ENCODE data around the gene ABCB1.
A peak's percentile ranks its signal among the peaks of the same experiment; 100 is the strongest.

Gene ABCB1

DNA sequence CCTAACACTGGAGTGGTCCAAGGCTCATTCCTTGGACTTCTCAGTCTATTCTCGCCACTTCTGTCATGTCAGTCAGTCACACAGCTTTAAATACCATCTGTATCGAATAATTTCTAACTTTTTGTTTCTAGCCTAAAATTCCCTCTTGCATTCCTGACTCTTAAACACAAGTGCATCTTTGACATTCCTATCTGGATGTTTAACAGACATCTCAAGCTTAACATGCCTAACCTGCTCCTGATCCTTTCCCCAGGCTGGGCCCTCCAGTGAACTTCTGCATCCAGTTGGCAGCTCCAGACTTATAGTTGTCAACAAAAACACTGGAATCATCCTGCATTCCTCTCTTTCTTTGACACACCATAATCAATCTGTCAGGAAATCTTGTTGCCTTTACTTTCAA is 120.7 kb downstream of the ABCB1 start:
- H3K4me1 ChIP-seq (ENCODE audit: control insufficient read depth, insufficient read depth, low read length), result peaks cover 2% of the 10 kb centered on the region; the same call in 1 of the 2 replicates
- ChIA-PET CTCF (interaction anchor here (0.7 kb wide), 1 partner anchor 8 kb away, joined by 3 read pairs; no protein-coding TSS in a partner anchor), POLR2A (no interaction called here)
- no peak overlapping the region for H3K4me3 ChIP-seq (ENCODE audit: low read depth, low read length)
- H3K36me3 ChIP-seq (ENCODE audit: control insufficient read depth in 2 of 2, insufficient read depth in 1 of 2, low read length in 2 of 2), result no peaks in the 10 kb centered on the region
- no peaks in the 10 kb centered on the region for H3K9me3 ChIP-seq (ENCODE audit: control insufficient read depth, insufficient read depth, low read depth, low read length)
- TF ChIP-seq, protein P1, sequence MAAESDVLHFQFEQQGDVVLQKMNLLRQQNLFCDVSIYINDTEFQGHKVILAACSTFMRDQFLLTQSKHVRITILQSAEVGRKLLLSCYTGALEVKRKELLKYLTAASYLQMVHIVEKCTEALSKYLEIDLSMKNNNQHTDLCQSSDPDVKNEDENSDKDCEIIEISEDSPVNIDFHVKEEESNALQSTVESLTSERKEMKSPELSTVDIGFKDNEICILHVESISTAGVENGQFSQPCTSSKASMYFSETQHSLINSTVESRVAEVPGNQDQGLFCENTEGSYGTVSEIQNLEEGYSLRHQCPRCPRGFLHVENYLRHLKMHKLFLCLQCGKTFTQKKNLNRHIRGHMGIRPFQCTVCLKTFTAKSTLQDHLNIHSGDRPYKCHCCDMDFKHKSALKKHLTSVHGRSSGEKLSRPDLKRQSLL (tag by site-specific recombination; IDR thresholded peaks at IDR 0.05), result no peak
- TF ChIP-seq, protein P2, sequence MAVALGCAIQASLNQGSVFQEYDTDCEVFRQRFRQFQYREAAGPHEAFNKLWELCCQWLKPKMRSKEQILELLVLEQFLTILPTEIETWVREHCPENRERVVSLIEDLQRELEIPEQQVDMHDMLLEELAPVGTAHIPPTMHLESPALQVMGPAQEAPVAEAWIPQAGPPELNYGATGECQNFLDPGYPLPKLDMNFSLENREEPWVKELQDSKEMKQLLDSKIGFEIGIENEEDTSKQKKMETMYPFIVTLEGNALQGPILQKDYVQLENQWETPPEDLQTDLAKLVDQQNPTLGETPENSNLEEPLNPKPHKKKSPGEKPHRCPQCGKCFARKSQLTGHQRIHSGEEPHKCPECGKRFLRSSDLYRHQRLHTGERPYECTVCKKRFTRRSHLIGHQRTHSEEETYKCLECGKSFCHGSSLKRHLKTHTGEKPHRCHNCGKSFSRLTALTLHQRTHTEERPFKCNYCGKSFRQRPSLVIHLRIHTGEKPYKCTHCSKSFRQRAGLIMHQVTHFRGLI (tag by site-specific recombination; IDR thresholded peaks at IDR 0.05), result no peak
- no peak for TF ChIP-seq GLIS2 (tag by site-specific recombination; IDR thresholded peaks at IDR 0.05)
- H3K27ac ChIP-seq (ENCODE audit: extremely low read depth, low read depth, low read length), result no peak overlapping the region

DNA sequence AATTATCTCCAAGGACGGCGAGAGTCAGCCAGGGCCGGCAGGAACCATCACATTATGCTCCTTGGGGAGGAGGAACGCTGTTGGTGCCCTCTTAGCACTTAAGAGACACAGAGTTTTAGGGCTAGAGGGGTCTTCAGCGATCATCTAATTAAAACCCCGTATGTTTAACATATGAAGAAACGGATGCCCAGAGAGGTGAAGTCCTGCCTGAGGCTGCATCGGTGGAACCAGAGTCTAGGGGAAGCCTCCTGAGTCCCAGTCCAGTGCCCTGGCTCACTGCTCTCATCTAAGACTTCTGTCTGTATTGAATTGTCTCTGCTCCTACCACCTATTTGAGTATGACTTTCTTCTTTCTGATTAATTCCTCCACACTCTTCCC is 124.5 kb downstream of the ABCB1 start:
- Histone ChIP-seq H3K9me3 (ENCODE audit: control insufficient read depth, insufficient read depth, low read depth, low read length) (no peaks in the 10 kb centered on the region), H3K27ac (ENCODE audit: extremely low read depth, low read depth, low read length) (no peak overlapping the region), H3K4me1 (ENCODE audit: control insufficient read depth, insufficient read depth, low read length) (peaks cover 10% of the 10 kb centered on the region), H3K4me3 (ENCODE audit: low read depth, low read length) (no peak overlapping the region), H3K36me3 (ENCODE audit: control insufficient read depth in 2 of 2, insufficient read depth in 1 of 2, low read length in 2 of 2) (no peaks in the 10 kb centered on the region)
- ChIA-PET POLR2A (no interaction called here), CTCF (no interaction called here)
- no peak for TF ChIP-seq ZNF837 (tag by site-specific recombination; IDR thresholded peaks at IDR 0.05)
- no peak for TF ChIP-seq BCL11B (tag by site-specific recombination; IDR thresholded peaks at IDR 0.05; ENCODE audit: low read depth)
- no peak for TF ChIP-seq ZNF274 (IDR thresholded peaks at IDR 0.05; ENCODE audit: low read length)
- no peak for TF ChIP-seq ZNF274 (tag by site-specific recombination; IDR thresholded peaks at IDR 0.05; ENCODE audit: borderline replicate concordance)
- TF ChIP-seq ZBTB48 (tag by site-specific recombination; IDR thresholded peaks at IDR 0.05), result no peak
- TF ChIP-seq ZNF426 (tag by site-specific recombination; IDR thresholded peaks at IDR 0.05), result no peak
- no peak for TF ChIP-seq ZNF146 (tag by site-specific recombination; IDR thresholded peaks at IDR 0.05)
- TF ChIP-seq, protein P3, sequence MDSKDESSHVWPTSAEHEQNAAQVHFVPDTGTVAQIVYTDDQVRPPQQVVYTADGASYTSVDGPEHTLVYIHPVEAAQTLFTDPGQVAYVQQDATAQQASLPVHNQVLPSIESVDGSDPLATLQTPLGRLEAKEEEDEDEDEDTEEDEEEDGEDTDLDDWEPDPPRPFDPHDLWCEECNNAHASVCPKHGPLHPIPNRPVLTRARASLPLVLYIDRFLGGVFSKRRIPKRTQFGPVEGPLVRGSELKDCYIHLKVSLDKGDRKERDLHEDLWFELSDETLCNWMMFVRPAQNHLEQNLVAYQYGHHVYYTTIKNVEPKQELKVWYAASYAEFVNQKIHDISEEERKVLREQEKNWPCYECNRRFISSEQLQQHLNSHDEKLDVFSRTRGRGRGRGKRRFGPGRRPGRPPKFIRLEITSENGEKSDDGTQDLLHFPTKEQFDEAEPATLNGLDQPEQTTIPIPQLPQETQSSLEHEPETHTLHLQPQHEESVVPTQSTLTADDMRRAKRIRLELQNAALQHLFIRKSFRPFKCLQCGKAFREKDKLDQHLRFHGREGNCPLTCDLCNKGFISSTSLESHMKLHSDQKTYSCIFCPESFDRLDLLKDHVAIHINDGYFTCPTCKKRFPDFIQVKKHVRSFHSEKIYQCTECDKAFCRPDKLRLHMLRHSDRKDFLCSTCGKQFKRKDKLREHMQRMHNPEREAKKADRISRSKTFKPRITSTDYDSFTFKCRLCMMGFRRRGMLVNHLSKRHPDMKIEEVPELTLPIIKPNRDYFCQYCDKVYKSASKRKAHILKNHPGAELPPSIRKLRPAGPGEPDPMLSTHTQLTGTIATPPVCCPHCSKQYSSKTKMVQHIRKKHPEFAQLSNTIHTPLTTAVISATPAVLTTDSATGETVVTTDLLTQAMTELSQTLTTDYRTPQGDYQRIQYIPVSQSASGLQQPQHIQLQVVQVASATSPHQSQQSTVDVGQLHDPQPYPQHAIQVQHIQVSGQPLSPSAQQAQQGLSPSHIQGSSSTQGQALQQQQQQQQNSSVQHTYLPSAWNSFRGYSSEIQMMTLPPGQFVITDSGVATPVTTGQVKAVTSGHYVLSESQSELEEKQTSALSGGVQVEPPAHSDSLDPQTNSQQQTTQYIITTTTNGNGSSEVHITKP (tag by site-specific recombination; IDR thresholded peaks at IDR 0.05), result no peak
- TF ChIP-seq PRDM1 (tag by site-specific recombination; IDR thresholded peaks at IDR 0.05), result no peak
- no peak for TF ChIP-seq ZNF10 (tag by site-specific recombination; IDR thresholded peaks at IDR 0.05)

DNA sequence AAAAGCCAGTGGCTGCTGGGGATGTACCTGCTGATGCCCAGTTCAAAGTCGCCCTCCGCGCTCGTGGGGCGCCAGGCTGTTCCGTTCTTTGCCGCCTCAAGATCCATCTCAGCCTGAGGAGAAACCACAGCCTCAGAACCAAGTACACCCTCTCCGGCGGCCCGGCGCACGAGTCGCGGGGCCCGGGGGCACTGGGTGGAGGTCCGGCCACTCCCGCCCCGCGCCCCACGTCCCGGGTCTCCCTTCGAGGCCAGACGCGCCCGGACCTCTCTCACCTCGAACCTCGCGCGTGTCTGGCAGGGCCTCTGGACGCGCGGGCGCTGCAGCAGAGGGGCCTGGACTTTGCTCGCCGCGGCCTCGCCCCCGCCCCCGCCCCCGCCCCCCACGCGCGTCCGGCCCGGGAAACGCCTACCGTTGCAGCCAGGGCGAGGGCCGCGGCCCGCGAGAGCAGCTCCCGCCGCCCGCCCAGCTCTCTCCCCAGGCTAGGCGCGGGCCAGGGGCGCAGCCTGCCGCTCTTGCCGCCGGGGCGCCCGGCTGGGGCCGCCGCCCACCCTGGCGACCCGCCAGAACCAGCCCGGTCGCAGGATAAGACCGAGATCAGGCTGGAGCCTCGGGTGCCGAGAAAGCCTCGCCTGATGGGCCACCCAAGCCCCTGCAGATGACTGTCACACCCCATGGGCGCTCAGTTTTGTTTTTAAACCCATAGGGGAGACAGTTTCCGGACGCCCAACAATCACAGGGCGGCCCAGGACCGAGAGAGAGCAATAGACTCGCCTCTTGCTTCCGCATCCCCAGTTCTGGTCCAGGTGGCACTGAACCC is 125.1 kb downstream of the ABCB1 start, which contains the start of gene ABCB4:
TSS of gene ABCB4 (minus strand) at position 322 of the 820 bp plus-strand sequence. CDS start at position 107, 215 bp downstream.
- CTCF ChIA-PET, result no interaction called here
- no peaks in the 10 kb centered on the region for H3K9me3 ChIP-seq (ENCODE audit: control insufficient read depth, insufficient read depth, low read depth, low read length)
- POLR2A ChIA-PET, result no interaction called here
- TF ChIP-seq ZBTB8A (tag by site-specific recombination; IDR thresholded peaks at IDR 0.05), result peak; percentile 50
- TF ChIP-seq SP3 (tag by site-specific recombination; IDR thresholded peaks at IDR 0.05), result peak; percentile 15; the same call in 1 of the 2 replicates
- TF ChIP-seq ZNF140 (tag by site-specific recombination; IDR thresholded peaks at IDR 0.05), result no peak
- peak; percentile 61 for TF ChIP-seq ZNF335 (tag by site-specific recombination; conservative IDR thresholded peaks at IDR 0.05)
- TF ChIP-seq ZNF776 (tag by site-specific recombination; IDR thresholded peaks at IDR 0.05; ENCODE audit: borderline replicate concordance), result no peak
- TF ChIP-seq ZNF423 (tag by site-specific recombination; IDR thresholded peaks at IDR 0.05), result no peak
- TF ChIP-seq ZNF549 (tag by site-specific recombination; IDR thresholded peaks at IDR 0.05), result no peak
- peak; percentile 60; the same call in 1 of the 2 replicates for TF ChIP-seq ZNF777 (tag by site-specific recombination; IDR thresholded peaks at IDR 0.05; ENCODE audit: borderline replicate concordance)
- TF ChIP-seq, protein P4, sequence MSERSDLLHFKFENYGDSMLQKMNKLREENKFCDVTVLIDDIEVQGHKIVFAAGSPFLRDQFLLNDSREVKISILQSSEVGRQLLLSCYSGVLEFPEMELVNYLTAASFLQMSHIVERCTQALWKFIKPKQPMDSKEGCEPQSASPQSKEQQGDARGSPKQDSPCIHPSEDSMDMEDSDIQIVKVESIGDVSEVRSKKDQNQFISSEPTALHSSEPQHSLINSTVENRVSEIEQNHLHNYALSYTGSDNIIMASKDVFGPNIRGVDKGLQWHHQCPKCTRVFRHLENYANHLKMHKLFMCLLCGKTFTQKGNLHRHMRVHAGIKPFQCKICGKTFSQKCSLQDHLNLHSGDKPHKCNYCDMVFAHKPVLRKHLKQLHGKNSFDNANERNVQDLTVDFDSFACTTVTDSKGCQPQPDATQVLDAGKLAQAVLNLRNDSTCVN (tag by site-specific recombination; optimal IDR thresholded peaks at IDR 0.05), result peak; percentile 64
- TF ChIP-seq ZNF792 (tag by site-specific recombination; IDR thresholded peaks at IDR 0.05), result no peak
- TF ChIP-seq, protein P1 (tag by site-specific recombination; IDR thresholded peaks at IDR 0.05), result no peak

More for the DNA sequence above, 125.1 kb downstream of the ABCB1 start, which contains the start of gene ABCB4:
- H3K4me1 ChIP-seq (ENCODE audit: control insufficient read depth, insufficient read depth, low read length), result peaks cover 10% of the 10 kb centered on the region
- H3K27ac ChIP-seq (ENCODE audit: extremely low read depth, low read depth, low read length), result peak within 1 kb of the TSS; percentile 18; the same call in 1 of the 2 replicates
- H3K36me3 ChIP-seq (ENCODE audit: control insufficient read depth in 2 of 2, insufficient read depth in 1 of 2, low read length in 2 of 2), result no peaks in the 10 kb centered on the region
- peak within 1 kb of the TSS; percentile 36 for H3K4me3 ChIP-seq (ENCODE audit: low read depth, low read length)
